Left lung (tissue), 10 donors: ENCODE results near the gene FECH. TPM values are rescaled to one million over a fixed set of nuclear protein-coding genes. Genes with fewer than 3 reads are reported as not detected.

Source experiments
- ATAC-seq: fragments of 200-7000 bp; cut with Tn5 transposase; one replicate; pipeline ENCODE4 v1.9.1; 2020; ENCODE audit warnings: moderate library complexity
- DNase-seq, 4 donors: peaks; one replicate each; pipeline ENCODE4 v3.0.0-alpha.2; 2013 to 2020
- H3K27ac ChIP-seq, 2 donors: fragments of 200-600 bp; sonication (generic) in 1 of 2; one replicate each; pipeline versions ENCODE4 v1.5.0 to v1.8.0; 2020 to 2021
- H3K27me3 ChIP-seq, 2 donors: fragments of 200-600 bp; sonication (generic) in 1 of 2; one replicate each; pipeline versions ENCODE4 v1.5.0 to v1.8.0; 2020 to 2021
- H3K36me3 ChIP-seq, 2 donors: fragments of 200-600 bp; sonication (generic) in 1 of 2; one replicate each; pipeline versions ENCODE4 v1.5.0 to v1.8.0; 2020 to 2021
- H3K4me1 ChIP-seq, 2 donors: fragments of 200-600 bp; one replicate each; pipeline ENCODE4 v1.8.0; 2021
- H3K4me3 ChIP-seq, 2 donors: fragments of 200-600 bp; sonication (generic) in 1 of 2; one replicate each; pipeline versions ENCODE4 v1.5.0 to v1.8.0; 2020 to 2021; ENCODE audit warnings: mild to moderate bottlenecking in 1 of 2
- H3K9me3 ChIP-seq, 2 donors: fragments of 200-600 bp; sonication (generic) in 1 of 2; one replicate each; pipeline versions ENCODE4 v1.5.0 to v1.8.0; 2020 to 2021
- intact Hi-C, 2 donors: fragments of 100-400 bp; cut with DNase I; formaldehyde crosslinking; loops; one replicate each; pipeline versions ENCODE4 v1.11.2 to v1.14.2; 2022
- polyA plus RNA-seq, 6 donors: library from polyadenylated mRNA; unstranded; fragments of 120-200 nt; gene quantifications; one replicate each; pipeline ENCODE4 v1.2.1, GENCODE V29; 2013; ENCODE audit not compliant: insufficient read length in 6 of 6
- total RNA-seq, 2 donors: library from RNA; stranded (reverse); fragmentation: NEBNext Ultra II Directional; extraction: Animal tissue kit (Norgen Biotek cat#: 25700); gene quantifications; one replicate each; pipeline ENCODE4 v1.2.1, GENCODE V29; 2021
- TF ChIP-seq, protein P1 (sequence below), 2 donors: fragments of 200-600 bp; sonication (generic) in 1 of 2; IDR thresholded peaks; one replicate each; pipeline versions ENCODE4 v1.5.0 to v1.8.0; 2021; ENCODE audit warnings: antibody characterized with exemption in 2 of 2
- donor health status: DM: no; HTN: yes; CAD: no.
- donor health status: DM: no; HTN: no; CAD: no.

Gene FECH
- total and polyA plus RNA-seq, 8 donors = 18.7 to 33.3 (median 29.5) TPM

DNA sequence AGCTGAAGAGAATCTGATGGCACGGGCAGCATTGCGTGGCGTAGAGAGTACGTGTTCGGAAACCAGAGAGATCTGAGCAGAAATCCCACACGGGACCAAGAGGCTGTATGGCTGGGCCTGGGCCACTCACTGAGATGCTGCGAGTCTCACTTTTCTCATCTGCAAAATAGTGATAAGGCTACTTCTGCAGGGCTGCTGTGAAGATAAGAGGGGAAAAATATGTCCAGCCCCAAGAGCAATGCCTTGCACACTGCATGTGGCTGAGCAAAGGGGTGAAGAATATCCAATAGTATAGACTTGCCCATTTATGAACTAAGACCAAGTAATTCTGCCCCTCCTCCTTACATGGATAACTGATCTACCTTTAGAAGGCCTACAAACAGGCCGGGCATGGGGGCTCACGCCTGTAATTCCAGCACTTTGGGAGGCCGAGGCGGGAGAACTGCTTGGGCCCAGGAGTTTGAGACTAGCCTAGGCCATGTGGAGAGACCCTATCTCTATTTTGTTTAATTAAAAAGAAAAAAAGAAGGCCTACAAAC lies 3.1 kb downstream of the FECH start:
- TF ChIP-seq, protein P1, sequence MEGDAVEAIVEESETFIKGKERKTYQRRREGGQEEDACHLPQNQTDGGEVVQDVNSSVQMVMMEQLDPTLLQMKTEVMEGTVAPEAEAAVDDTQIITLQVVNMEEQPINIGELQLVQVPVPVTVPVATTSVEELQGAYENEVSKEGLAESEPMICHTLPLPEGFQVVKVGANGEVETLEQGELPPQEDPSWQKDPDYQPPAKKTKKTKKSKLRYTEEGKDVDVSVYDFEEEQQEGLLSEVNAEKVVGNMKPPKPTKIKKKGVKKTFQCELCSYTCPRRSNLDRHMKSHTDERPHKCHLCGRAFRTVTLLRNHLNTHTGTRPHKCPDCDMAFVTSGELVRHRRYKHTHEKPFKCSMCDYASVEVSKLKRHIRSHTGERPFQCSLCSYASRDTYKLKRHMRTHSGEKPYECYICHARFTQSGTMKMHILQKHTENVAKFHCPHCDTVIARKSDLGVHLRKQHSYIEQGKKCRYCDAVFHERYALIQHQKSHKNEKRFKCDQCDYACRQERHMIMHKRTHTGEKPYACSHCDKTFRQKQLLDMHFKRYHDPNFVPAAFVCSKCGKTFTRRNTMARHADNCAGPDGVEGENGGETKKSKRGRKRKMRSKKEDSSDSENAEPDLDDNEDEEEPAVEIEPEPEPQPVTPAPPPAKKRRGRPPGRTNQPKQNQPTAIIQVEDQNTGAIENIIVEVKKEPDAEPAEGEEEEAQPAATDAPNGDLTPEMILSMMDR (IDR thresholded peaks at IDR 0.05) = no peak
- H3K4me1 ChIP-seq = peaks cover 4 to 29% of the 10 kb centered on the region in 2 donors
- H3K27ac ChIP-seq = no peak overlapping the region
- H3K27me3 ChIP-seq = no peaks in the 10 kb centered on the region
- DNase-seq (no peak), ATAC-seq (no peak)
- peaks cover 0 to 23% of the 10 kb centered on the region in 2 donors for H3K36me3 ChIP-seq
- intact Hi-C loops = no loop called here
- H3K9me3 ChIP-seq = no peaks in the 10 kb centered on the region
- H3K4me3 ChIP-seq = no peak overlapping the region

DNA sequence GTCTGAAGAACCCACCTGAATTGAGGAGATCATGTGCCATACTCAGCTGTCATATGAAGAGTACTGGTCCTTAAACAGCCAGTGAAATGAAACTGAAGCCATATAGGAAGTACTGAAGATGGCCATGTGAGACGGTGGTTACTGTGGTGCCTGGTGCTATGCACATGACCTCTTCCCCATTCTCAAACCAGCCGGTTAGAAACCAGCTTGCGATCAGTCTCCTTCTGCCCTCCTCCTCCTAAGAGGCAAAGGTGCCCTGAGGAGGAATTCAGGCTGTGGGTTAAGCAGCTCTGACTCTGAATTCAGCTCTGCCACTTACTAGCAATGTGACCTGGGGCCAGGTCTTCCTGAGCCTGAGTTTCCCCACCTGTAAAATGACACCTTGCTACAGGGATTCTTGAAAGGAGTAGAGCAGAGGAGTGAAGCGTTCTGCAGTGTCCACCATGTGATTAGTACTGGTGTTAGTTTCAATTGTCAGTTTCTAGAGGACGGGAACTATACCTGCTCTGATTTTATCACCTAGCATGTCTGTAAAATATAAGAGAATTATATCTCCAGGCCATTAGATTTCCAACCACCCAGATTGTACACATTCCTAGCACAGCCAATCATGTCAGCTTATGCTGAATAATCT lies 5.1 kb downstream of the FECH start:
- no peaks in the 10 kb centered on the region for H3K9me3 ChIP-seq

DNA sequence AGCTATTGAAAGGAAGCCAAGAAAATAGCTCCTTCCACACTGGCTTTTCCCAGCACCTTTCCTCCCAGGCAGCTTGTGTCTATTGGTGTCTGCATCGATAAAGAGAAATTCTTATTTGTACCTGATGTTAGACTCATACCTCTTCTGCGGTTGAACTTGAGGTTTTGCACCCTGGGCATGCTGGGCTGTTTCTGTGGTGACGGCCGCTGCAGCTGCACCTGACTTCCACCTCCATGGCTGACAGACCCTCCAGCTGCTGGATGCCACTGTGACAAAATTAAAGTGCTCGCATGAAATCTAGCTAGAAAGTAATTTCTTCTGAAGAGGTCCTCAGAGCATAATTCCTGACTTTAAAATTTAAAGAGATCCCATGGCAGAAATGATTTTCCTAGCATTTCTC lies 6.6 kb downstream of the FECH start:
- Histone ChIP-seq H3K36me3 (peaks cover 0 to 53% of the 10 kb centered on the region in 2 donors), H3K4me3 (no peak overlapping the region), H3K4me1 (peaks cover 0 to 11% of the 10 kb centered on the region in 2 donors), H3K27ac (no peak overlapping the region), H3K9me3 (no peaks in the 10 kb centered on the region), H3K27me3 (no peaks in the 10 kb centered on the region)
- intact Hi-C loops = no loop called here
- no peak for ATAC-seq
- TF ChIP-seq, protein P1 (IDR thresholded peaks at IDR 0.05) = no peak
- no peak for DNase-seq

More for the DNA sequence above, 5.1 kb downstream of the FECH start:
- peak; percentile 68 for ATAC-seq
- Histone ChIP-seq H3K36me3 (peaks cover 0 to 41% of the 10 kb centered on the region in 2 donors), H3K4me1 (peaks cover 4 to 24% of the 10 kb centered on the region in 2 donors), H3K27ac (peak overlapping the region in 1 of 2 donors; percentile 35), H3K4me3 (no peak overlapping the region), H3K27me3 (no peaks in the 10 kb centered on the region)
- intact Hi-C loops = no loop called here
- TF ChIP-seq, protein P1 (IDR thresholded peaks at IDR 0.05) = no peak
- DNase-seq = peak in 1 of 4 donors; percentile 64

DNA sequence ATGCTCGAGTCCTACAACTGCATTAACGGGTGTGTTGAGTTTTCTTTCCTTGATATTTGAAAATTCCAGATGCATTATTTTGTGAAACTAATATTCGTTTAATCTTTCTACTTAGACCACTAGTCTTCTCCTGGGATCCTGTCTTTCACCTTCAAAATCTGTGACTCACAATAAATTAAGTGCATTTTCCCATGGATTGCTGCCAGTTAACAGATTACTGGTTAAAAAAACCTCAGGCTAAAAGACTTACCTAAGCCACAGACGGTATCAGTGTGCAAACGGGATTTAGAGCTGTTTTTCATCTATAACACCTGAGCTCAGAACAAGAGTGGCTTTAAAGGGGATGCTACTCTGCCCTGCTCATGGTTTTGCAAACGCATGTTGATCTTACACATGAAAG lies 10.2 kb downstream of the FECH start:
- no peak overlapping the region for H3K27ac ChIP-seq
- peaks cover 0 to 77% of the 10 kb centered on the region in 2 donors for H3K36me3 ChIP-seq
- H3K4me1 ChIP-seq = peaks cover 0 to 2% of the 10 kb centered on the region in 2 donors
- no peaks in the 10 kb centered on the region for H3K9me3 ChIP-seq
- DNase-seq (no peak), ATAC-seq (no peak)
- TF ChIP-seq, protein P1 (IDR thresholded peaks at IDR 0.05) = no peak
- no peak overlapping the region for H3K4me3 ChIP-seq
- intact Hi-C loops = no loop called here
- no peaks in the 10 kb centered on the region for H3K27me3 ChIP-seq

DNA sequence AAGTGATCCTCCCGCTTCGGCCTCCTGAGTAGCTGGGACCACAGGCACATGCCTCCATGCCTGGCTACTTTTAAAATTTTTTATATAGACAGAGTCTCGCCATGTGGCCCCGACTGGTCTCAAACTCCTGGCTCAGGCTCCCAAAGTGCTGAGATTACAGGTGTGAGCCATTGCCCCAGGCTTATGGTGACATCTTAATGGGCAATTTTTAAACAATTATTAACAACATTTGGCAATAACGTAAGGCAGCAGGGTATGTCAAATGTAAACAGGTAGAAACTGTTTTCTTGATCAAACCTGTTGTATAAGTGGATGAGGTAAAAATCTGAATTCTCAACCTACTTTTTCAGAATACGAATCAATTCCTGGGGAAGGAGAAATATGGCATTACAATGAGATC lies 11.0 kb downstream of the FECH start:
- intact Hi-C loops = no loop called here
- no peak overlapping the region for H3K27ac ChIP-seq
- H3K4me3 ChIP-seq = no peak overlapping the region
- no peaks in the 10 kb centered on the region for H3K4me1 ChIP-seq
- ATAC-seq (no peak), DNase-seq (no peak)
- TF ChIP-seq, protein P1 (IDR thresholded peaks at IDR 0.05) = no peak
- H3K27me3 ChIP-seq = no peaks in the 10 kb centered on the region
- H3K36me3 ChIP-seq = peaks cover 0 to 79% of the 10 kb centered on the region in 2 donors
- H3K9me3 ChIP-seq = no peaks in the 10 kb centered on the region
